Activated gamma-delta T cell treated with Interleukin-2 at 50 U/mL for 16 hours (primary cell): ENCODE results near the gene ADAMTS2.
"Not testable (repeated sequence)": the region's sequence is repeated elsewhere in the genome, so short reads cannot be mapped to it uniquely, and the experiment has no call there.

Experiments used
- DNase-seq: peaks from one replicate; pipeline ENCODE4 v3.0.0-alpha.2; 2020

Gene ADAMTS2

DNA sequence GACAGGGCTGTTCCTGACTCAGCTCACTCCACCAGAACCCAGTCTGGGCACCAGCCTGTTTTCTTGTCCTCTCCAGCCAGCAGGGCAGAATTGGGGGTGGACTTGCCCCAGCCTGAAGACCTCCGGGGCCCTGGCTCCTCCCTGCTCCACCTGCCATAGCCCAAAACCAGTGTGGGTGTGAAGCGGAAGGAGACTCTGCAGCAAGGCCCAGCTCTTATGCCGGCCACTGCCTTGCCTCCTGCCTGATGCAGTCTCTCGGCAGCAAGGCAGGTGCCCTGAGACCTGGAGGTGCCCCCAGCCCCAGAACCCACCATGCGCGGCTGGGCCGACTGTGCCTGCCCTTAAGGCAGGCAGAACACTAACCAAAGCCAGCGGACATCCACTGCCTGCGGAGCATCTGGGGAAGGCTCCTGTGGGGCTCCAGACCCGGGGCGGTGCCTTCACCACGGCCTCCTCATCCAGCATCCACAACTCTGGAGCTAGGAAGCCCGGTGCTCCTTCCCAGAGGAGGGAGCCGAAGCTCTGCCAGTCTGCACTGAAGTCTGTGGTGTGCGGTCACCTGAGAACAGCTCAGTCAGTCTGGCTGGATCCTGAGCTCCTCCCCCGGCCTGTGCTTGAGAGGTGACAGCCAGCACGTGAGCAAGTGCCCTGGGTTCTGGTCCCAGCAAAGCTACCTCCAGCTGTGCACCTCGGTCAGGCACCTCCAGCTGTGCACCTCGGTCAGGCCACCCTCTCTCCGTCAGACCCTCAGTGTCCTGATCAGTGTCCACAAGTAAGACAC is 116.7 kb downstream of the ADAMTS2 start:
- no peak for DNase-seq

DNA sequence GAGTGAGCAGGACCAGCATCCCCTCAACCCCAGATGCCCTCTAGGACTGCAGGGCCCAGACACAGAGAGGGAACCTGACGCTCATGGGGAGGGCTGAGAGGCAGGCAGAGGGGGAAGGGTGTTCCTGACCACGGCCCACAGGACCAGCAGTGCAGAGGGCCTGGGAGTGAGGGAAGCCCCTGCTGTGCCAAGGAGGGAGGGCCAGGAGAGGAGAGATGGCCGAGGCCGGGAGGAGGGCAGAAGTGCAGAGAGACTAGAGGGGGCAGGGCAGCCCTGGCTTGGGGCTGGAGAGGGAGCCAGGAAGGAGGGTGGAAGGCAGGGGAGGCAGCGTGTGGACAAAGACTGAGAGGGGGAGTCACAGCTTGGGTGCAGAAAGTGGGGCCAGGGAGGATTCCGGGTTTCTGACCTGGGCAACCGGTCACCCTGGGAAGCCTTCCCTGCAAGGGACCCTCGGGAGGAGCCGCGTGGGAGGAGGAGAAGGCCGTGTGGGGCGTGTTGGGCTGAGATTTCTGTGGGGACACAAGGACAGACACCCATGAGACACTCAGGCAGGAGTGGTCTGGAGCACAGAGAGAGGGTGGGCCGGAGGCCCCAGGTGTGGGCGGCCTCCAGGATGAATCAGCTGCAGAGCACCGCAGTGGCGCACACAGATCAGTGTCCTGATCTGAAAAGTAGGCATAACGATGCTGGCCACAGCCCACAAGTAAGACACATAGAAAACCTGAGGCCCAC is 117.5 kb downstream of the ADAMTS2 start:
- no peak for DNase-seq

DNA sequence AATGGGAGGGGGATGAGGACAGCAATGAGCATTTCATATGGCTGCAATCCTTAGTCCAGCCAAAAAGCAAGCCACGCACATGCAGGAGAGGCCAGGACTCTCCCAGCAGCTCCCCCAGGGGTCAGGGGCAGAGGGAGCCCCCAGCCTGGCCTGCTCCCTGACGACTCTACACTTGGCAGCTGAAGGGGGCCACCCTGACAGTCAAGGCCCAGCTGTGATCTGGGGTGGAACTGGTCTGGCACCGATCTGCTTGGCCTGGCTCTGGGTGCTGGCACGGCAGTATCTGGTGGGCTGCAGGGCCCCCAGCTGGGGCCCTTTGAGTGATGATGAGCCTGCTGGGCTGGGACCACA is 118.1 kb downstream of the ADAMTS2 start:
- DNase-seq = no peak

DNA sequence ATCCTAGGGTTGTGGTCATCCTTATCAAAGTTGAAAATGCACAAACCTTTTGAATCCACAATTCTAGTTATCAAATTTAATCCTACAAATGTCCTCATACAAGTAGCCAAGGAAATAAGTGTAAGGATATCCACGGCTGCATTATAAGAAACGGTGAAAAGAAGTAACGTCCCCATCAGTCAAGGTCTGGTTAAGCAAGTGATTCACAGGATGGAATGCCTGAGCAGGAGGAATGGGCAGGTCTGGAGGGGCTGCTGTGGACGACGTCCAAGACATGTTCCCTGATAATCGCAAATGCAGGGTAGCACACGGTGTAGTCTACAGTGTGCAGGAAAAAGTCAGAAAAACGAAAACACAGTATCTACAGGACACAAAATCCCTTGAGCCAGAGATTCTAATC is 118.6 kb downstream of the ADAMTS2 start:
- no peak for DNase-seq

DNA sequence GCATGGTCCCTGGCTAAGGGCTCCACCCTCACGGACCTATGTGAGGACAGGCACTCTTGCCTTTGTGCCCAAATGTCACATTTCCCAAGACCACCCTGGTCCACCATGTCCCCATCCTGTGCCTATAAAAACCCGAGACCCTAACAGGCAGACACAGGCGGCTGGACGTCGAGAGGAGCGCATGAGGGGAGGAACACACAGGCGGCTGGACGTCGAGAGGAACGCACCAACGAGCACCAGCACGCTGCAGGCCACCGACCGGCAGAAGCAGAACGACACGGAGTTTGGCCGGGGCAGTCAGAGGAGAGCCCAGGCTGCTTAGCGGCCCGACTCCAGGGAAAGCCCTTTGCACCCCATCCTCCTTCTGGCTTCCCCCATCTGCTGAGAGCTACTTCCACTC is 119.9 kb downstream of the ADAMTS2 start:
- DNase-seq = no peak

DNA sequence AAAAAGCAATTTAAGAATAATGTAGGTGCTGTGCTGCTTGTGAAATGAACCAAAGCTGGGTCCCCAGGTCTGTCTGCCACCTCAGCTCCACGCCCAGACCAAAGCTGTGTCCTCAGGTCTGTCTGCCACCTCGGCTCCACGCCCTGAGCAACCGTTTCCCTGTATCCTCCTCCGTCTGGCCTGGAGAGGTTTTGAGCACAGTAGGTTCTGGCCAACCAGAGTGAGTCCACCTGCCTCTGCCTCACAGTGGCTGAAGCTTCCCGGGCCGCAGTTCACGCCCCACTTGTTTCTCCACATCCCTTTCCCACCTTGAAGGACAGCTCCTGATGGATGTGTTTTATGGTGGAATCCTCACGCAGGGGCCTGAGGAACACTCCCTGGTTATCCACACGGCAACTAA is 120.5 kb downstream of the ADAMTS2 start:
- DNase-seq = no peak

DNA sequence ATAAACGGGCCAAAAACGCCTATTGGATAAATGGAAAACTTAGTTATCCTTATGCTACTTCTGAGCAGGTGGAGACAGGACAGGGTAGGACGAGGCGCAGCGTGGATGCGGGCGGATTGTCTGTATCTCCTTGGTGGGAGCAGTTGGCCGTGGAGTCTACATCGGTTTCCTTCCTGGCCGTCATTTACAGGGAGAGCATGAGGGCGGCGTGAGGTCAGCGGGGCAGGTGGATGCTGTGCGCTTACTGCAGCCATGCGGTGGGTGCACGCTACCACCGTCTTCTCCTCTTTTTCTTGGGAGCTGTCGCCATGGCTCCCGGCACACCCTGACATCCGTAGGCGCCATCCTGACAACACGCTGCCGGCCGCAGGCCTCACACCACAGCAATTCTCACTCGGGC is 121.3 kb downstream of the ADAMTS2 start:
- DNase-seq = no peak

DNA sequence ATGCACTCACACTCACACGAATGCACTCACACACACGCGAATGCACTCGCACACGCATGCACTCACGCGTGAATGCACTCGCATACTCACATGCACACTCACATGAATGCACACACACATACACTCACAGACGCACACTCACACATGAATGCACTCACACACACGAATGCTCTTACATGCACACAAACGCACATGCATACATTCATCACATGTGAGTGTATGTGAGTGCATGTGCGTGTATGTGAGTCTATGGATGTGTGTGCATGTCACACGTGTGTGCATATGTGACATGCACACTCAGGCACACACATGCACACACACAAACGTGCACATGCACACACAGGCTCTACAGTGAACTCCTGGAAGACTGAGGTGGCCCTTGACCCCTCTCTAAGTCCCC is 121.7 kb downstream of the ADAMTS2 start:
- no peak for DNase-seq

DNA sequence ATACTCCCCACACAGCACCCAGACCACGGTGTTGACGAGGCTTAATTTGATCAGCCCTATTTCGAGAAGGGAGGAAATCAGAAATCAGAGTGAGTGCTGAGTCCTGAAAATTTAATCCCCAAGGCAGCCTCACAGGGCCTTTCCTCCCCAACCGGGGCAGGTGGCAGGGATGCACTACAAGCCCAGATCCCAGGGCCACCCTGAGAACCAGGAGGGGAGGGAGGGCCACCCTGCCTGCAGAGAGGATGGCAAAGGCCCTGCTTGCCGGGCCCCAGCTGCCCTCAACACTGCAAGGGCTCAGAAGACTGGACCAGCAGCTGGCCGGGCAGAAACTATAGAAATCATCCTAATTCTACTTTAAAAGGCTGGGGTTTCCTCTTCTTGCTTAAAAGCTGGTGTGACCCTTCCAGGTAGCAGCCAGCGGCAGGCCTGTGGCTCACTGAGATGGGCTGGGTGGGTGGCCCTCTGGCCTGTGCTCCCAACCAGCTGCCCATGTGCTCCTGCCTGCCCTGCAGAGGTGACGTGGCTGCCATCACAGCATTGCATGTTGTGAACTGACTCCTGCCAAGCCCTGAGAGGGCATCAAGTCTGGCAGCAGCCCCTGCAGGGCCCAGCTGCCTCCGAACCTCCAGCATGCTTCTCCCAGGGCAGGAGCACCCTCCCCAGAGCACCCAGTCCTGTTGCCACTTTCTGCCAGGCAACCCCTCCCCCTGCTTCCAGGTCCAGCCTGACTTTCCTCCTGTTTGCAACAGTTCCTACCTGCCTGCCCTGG is 122.8 kb downstream of the ADAMTS2 start:
- no peak for DNase-seq

DNA sequence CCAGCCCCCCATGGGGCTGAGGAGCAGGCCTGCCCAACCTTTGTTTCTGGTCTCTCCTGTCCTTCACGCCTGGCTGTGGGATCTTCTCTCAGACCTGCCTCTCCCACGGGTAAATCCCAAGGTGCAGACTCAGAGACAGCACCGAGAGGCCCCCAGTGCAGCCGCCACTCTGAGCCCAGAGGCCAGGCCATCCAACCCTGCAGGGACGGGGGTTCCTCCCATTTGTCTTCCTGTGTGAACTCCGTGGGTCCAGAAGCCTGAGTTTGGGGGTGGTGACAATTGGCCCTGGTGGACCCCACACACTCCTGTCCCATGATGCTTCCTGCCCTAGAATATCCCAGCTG is 123.4 kb downstream of the ADAMTS2 start:
- DNase-seq = no peak

DNA sequence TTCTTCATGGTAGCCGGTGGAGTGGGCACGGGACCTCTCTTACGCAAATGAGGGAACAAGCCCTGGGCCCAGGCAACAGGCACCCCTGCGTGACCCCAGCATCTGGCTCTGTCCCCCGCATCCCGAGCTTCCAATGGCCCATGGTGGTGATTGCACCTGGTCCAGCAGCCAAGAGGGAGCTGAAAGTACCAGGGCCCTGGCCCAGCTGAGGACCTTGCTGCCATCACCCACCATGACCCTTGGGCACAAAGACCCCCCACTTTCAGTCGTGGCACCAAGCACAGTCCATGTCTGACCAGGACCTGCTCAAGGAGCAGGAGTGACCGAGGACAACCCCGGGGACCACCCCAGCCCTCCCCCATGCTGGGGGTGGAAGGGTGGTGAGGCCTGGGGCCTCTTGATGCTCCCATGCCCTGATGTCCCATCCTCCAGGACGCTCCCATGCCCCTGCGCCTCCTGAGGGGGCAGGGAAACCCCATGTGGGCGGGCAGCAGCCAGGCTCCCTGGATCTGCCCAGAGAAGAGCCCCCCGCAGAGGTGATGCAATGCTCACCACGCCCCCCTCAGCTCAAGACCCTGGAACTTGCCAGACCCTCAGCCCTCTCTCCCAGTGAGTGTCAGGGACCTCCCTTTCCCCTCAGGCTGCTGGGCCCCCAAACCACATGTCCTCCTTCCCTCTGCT is 123.9 kb downstream of the ADAMTS2 start:
- no peak for DNase-seq

DNA sequence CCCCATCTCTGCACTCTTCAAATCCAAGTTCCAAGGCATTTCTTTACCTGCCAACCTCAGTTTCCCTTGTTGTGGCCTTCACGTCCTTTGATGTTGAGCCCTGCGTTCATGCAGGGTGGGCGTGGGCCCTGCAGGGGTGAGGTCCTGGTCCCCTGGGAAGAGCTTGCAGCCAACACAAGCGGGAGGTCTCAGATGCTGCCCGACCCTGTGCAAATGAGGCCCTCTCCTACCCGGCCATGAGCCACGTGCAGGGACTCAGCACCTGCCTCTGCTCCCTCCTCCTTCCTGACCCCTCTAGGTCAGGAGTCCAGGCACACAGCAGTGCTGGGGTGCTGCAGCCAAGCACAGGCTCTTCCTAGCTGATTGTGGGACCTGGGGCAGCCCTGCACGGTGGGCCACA is 124.5 kb downstream of the ADAMTS2 start:
- no peak for DNase-seq

DNA sequence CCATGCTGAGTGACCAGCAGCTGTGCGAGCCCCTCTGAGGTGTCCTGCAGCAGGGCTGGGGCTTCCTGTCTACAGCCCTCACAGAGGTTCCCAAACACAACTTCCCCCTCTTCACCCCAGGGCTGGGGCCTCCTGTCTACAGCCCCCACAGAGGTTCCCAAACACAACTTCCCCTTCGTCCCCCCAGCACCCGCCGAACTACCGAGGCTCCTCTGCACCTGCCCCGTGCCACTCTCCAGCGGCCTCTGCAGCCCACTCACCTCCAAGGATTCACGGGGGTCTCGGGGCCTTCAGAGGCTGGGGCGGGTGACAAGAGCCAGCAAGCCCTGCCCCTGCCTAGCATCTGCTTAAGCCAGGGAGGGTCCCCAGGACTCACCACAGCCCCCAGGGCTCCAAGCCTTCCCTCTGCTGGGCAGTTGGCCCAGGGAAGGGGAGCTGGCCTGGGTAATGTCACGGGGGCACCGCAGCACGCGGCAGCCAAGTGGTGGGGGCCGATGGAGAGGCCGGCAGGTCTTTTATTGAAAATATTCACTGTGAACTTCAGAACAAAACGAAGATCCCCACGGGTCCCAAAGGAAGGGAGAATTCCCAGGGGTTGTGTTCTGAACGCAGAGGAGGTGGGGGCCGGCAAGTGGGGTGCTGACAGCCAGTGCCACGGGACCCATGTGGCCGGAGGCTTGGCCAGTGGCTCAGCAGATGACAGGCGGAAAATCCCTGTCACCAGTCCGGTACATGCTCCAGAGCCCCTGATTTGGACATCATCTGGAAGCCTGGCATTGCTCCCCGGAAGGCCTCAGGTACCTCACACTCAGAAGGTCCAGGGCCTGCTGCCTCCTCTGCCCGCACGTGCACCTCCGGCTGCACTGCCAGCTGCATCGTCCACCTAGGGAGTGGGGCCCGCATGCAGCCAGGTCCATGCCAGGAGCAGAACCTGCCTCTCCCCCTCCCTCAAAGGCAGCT is 125.3 kb downstream of the ADAMTS2 start:
- no peak for DNase-seq

DNA sequence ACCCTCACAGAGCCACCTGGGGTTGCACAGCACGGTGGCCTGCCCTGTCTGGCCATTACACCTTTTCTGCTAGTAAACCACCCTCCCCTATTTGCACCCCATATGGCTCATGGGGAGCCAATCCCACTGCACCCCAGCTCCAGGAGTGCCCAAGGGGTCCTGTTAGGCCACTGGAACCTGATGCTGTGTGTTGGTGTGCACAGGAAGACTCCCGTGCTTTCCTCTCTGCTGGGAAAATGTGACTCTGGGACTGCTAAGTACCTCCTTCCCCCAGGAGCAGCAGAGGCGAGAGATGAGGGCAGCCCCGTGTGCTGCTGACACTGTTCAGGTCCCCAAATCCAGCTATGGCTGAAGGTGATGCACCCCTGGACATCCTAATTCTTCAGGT is 126.3 kb downstream of the ADAMTS2 start:
- DNase-seq = no peak

DNA sequence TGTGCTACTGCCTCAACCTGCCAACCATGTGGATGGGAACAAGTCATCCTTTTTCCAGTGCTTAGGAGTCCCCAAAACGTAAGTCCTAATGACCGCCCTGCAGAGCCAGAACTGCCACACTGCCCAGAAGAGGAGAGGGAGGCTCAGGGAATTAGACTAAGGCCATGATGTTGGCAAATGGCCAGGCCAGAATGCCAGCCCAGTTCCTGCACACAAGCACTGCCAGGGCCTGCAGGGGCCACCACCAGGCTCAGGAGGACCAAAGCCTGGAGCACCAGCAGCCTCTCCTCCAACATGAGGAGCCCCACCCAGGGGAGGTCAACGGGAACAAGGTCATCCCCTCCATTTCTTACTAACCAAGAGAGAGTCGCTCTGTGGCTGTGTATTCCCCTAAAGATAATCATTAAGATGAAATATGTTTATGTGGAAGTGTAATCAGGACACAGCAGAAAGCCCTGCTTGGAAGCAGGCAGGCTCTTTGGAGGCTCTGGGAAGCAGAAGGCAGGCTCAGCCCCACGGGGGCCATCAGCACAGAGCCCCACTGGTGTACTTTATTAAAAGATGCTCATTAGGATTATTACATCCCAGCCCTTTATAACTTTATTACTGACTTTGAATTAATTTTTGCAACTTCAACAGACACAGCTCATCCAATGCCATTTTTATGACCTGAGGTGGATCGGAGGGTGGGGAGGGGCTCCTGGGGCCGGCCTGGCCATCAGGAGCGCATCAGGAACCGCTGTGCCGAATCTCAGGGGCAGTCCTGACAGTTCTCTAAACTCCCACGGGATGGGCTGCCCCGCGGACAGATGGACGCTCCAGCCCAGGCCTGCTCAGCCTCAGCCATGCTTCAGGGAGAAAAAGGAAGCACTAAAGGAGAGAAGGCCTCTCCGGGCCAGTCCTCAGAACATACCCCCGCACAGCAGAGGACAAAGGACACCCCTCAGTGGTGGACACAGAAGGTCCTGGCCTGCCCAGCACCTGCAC is 127.0 kb downstream of the ADAMTS2 start:
- DNase-seq = no peak

DNA sequence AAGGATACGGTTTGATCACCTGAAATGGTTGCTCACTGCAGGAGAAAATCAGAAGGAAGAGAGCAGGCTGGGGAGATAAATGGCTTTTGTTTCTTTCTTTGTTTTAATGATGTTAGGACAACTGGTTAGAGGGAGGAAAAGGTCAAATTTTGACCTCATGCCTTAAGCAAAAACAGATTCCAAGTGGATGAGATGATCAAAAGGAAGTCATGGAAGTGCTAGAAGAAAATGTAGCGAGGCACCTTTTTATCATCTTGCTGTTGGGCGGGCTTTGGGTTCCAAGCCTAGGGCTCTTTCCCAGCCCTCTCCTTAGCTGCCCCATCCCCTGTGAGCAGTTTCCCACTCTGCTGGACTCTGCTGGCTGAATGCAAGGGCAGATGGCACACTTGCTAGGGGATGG is 127.9 kb downstream of the ADAMTS2 start:
- no peak for DNase-seq

DNA sequence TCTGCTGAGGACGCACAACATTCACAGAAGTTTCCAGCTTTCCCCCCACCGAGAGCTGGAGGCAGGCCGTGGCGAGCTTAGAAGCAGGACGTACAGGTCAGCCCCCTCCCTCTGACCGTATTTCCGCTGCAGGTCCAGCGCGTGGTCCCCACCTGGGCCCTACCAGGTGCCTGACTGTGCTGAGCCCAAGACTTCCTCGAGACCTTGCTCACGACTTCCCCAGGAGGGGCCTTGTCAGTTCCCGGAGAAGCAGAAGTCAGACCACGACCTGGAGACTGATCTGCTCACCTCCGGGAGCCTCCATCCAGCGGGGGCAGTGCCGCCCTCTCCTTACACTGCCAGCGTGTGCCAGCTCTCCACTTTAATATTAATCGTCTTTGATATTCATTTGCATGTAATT is 128.9 kb downstream of the ADAMTS2 start:
- not testable (repeated sequence) for DNase-seq

DNA sequence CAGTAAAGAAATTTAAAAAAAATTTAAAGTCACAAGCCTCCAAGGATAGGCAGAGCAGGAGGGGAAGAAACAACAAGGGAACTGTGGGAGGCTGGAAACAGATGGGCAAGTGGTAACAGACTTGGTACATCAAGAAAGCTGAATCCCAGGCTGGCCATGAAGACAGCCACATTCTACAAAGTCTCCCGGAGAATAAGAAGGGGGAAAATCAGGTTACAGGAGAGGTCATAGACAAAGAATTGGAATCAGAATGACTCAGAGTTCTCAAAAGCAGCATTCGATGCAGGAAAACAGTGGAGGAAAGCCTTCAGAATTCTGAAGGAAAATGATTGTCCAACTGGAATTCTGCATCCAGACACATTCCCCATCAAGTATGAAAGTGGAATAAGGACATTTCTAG is 129.7 kb downstream of the ADAMTS2 start:
- no peak for DNase-seq

DNA sequence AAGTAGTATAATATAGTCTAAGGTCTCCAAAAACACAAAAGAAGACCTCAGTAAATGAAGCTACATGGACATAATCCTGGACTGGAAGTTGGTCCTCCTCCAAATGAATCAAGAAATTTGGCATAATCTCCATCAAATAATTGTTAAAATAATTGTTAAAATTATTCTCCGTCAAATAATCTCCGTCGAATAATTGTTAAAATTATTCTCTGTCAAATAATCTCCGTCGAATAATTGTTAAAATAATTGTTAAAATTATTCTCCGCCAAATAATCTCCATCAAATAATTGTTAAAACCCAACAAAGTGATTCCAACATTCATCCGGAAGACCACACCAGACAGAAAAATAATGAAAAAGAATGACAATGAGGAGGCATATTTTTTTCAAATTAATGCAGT is 130.6 kb downstream of the ADAMTS2 start:
- DNase-seq = no peak

DNA sequence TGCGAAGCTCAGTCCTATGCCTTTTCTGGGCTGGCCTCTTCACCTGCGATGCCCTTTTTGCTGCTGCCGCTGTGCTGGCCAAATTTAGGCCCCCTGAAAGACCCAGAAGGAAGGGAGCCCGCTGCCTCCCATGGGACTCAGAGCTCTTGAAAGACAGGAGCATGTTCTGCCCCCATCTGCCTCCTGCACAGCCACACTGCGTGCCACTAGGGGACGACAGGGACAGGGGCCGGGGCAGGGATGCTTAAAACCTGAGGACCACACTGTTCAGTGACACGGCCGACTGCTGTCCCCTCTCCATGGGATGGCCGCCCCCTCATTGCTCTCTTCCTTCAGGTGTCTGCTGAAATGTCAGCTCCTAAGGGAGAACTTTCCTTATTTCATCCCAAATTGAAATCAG is 132.4 kb downstream of the ADAMTS2 start:
- DNase-seq = no peak

DNA sequence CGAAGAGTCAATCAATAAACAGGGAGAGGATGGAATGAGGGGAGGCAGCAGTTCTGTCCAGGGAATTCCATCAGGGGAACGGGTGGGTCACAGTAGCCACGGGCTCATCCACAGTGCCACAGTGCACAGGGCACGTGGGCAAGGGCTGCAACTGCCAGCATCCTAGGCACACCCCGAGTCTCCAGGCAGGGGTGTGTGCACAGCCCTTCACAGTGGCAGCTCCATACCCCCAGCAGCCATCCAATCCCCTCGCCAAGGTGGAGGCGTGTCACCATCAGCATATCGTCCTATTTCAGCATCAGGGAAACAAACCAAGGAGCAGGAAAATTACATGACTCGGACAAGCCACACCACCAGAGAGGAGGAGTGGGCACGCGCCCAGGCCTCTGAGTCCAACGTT is 133.6 kb downstream of the ADAMTS2 start:
- DNase-seq = no peak
